ENCODE results near the gene CWC25. TPM values are rescaled to one million over a fixed set of nuclear protein-coding genes. Genes with fewer than 3 reads are reported as not detected.
A peak's percentile ranks its signal among the peaks of the same experiment; 100 is the strongest.

The CWC25 gene
- total and polyA plus RNA-seq, 2 of the 13 experiments (the other 11 are each of a cell fraction or from before 2014, with no cell fraction given): 15.6 to 22.7 TPM

GRCh38 chr17:38870259-38871165 lies 45.4 kb upstream of the CWC25 start (continued):
- TF ChIP-seq, protein P1, sequence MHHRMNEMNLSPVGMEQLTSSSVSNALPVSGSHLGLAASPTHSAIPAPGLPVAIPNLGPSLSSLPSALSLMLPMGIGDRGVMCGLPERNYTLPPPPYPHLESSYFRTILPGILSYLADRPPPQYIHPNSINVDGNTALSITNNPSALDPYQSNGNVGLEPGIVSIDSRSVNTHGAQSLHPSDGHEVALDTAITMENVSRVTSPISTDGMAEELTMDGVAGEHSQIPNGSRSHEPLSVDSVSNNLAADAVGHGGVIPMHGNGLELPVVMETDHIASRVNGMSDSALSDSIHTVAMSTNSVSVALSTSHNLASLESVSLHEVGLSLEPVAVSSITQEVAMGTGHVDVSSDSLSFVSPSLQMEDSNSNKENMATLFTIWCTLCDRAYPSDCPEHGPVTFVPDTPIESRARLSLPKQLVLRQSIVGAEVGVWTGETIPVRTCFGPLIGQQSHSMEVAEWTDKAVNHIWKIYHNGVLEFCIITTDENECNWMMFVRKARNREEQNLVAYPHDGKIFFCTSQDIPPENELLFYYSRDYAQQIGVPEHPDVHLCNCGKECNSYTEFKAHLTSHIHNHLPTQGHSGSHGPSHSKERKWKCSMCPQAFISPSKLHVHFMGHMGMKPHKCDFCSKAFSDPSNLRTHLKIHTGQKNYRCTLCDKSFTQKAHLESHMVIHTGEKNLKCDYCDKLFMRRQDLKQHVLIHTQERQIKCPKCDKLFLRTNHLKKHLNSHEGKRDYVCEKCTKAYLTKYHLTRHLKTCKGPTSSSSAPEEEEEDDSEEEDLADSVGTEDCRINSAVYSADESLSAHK (CRISPR knock-in tag; IDR thresholded peaks at IDR 0.05; ENCODE audit: borderline replicate concordance): no peak
- TF ChIP-seq, protein P2, sequence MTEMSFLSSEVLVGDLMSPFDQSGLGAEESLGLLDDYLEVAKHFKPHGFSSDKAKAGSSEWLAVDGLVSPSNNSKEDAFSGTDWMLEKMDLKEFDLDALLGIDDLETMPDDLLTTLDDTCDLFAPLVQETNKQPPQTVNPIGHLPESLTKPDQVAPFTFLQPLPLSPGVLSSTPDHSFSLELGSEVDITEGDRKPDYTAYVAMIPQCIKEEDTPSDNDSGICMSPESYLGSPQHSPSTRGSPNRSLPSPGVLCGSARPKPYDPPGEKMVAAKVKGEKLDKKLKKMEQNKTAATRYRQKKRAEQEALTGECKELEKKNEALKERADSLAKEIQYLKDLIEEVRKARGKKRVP (CRISPR knock-in tag; IDR thresholded peaks at IDR 0.05): no peak
- TF ChIP-seq SNAPC2 (CRISPR knock-in tag; IDR thresholded peaks at IDR 0.05) (peak; percentile 67; the same call in 1 of the 2 replicates), ZNF609 (CRISPR knock-in tag; IDR thresholded peaks at IDR 0.05; ENCODE audit: borderline replicate concordance) (0 out of 2 replicates have a peak, but pooled peaks have one; percentile 56), ARNT (IDR thresholded peaks at IDR 0.05) (no peak), KMT2B (CRISPR knock-in tag; IDR thresholded peaks at IDR 0.05) (peak; percentile 15; the same call in 1 of the 2 replicates), ZNF333 (CRISPR knock-in tag; IDR thresholded peaks at IDR 0.05; ENCODE audit: borderline replicate concordance) (0 out of 2 replicates have a peak, but pooled peaks have one; percentile 8), CERS6 (CRISPR knock-in tag; IDR thresholded peaks at IDR 0.05) (no peak), HNF1B (CRISPR knock-in tag; IDR thresholded peaks at IDR 0.05) (peak; percentile 50; the same call in 1 of the 2 replicates), TSC22D2 (CRISPR knock-in tag; IDR thresholded peaks at IDR 0.05; ENCODE audit: borderline replicate concordance) (0 out of 2 replicates have a peak, but pooled peaks have one; percentile 5), ZNF33A (CRISPR knock-in tag; IDR thresholded peaks at IDR 0.05; ENCODE audit: borderline replicate concordance) (no peak)

All from HepG2 (cell line).